ENCODE measurements around the gene FAM193B.
"Not testable (repeated sequence)": the region's sequence is repeated elsewhere in the genome, so short reads cannot be mapped to it uniquely, and the experiment has no call there.

The FAM193B gene

GRCh38 chr5:177485753-177486152, 68.6 kb downstream of the FAM193B start:
- H2BK120ac ChIP-seq (ENCODE audit: insufficient read depth, low read length, poor library complexity); H3K27ac ChIP-seq (ENCODE audit: low read depth, low read length): not testable (repeated sequence)
- WGBS (ENCODE audit: extremely low coverage, insufficient coverage, insufficient read length) = no CpG with 5 or more reads among the region's 3 CpGs

GRCh38 chr5:177484902-177485549, 69.3 kb downstream of the FAM193B start:
- Histone ChIP-seq H3K9me3 (ENCODE audit: insufficient read depth, low read depth, low read length) (no peaks in the 10 kb centered on the region), H4K91ac (ENCODE audit: low read depth, low read length) (no peak overlapping the region), H3K9ac (ENCODE audit: low read length) (no peak overlapping the region), H2AK5ac (ENCODE audit: low read length) (no peak overlapping the region), H3K4ac (ENCODE audit: low read depth, low read length) (no peak overlapping the region), H3K23ac (ENCODE audit: low read length) (no peak overlapping the region), H2BK12ac (ENCODE audit: low read length) (no peak overlapping the region), H2BK120ac (ENCODE audit: insufficient read depth, low read length, poor library complexity) (no peak overlapping the region), H3K4me1 (ENCODE audit: control insufficient read depth in 1 of 2, insufficient read depth in 2 of 2, low read length in 2 of 2) (no peaks in the 10 kb centered on the region), H4K8ac (ENCODE audit: low read depth, low read length) (peak overlapping the region; percentile 14), H3K27ac (ENCODE audit: low read depth, low read length) (no peak overlapping the region), H2BK5ac (ENCODE audit: low read depth, low read length, poor library complexity) (no peak overlapping the region), H3K79me2 (ENCODE audit: control insufficient read depth, insufficient read depth, low read length, poor library complexity) (no peaks in the 10 kb centered on the region), H3K27me3 (ENCODE audit: insufficient read depth, low read length) (no peaks in the 10 kb centered on the region), H3K18ac (ENCODE audit: low read length) (no peak overlapping the region), H3K14ac (ENCODE audit: low read length) (no peak overlapping the region), H3K79me1 (ENCODE audit: low read length) (no peaks in the 10 kb centered on the region), H3K4me3 (ENCODE audit: low read depth, low read length) (no peak overlapping the region), H3K4me2 (ENCODE audit: low read length) (no peak overlapping the region), H2AFZ (ENCODE audit: insufficient read depth, low read length, poor library complexity) (no peak overlapping the region), H4K12ac (ENCODE audit: low read depth, low read length) (no peak overlapping the region), H3K36me3 (ENCODE audit: control insufficient read depth in 1 of 2, insufficient read depth in 2 of 2, low read length in 2 of 2) (peaks cover 77 to 80% of the 10 kb centered on the region in 2 experiments)
- no CpG with 5 or more reads among the region's 13 CpGs for WGBS (ENCODE audit: extremely low coverage, insufficient coverage, insufficient read length)
- no peak for DNase-seq

More at GRCh38 chr5:177485753-177486152, 68.6 kb downstream of the FAM193B start:
- not testable (repeated sequence) for H2AK5ac ChIP-seq (ENCODE audit: low read length); H4K12ac ChIP-seq (ENCODE audit: low read depth, low read length); H3K23ac ChIP-seq (ENCODE audit: low read length); H3K14ac ChIP-seq (ENCODE audit: low read length); H3K9me3 ChIP-seq (ENCODE audit: insufficient read depth, low read depth, low read length); H2BK5ac ChIP-seq (ENCODE audit: low read depth, low read length, poor library complexity); H3K79me2 ChIP-seq (ENCODE audit: control insufficient read depth, insufficient read depth, low read length, poor library complexity); H3K4me2 ChIP-seq (ENCODE audit: low read length); H4K91ac ChIP-seq (ENCODE audit: low read depth, low read length); H4K8ac ChIP-seq (ENCODE audit: low read depth, low read length); H2BK12ac ChIP-seq (ENCODE audit: low read length); H3K27me3 ChIP-seq (ENCODE audit: insufficient read depth, low read length); H3K79me1 ChIP-seq (ENCODE audit: low read length); H2AFZ ChIP-seq (ENCODE audit: insufficient read depth, low read length, poor library complexity); H3K4me1 ChIP-seq (ENCODE audit: control insufficient read depth in 1 of 2, insufficient read depth in 2 of 2, low read length in 2 of 2); H3K4ac ChIP-seq (ENCODE audit: low read depth, low read length); H3K9ac ChIP-seq (ENCODE audit: low read length); H3K18ac ChIP-seq (ENCODE audit: low read length); DNase-seq; H3K4me3 ChIP-seq (ENCODE audit: low read depth, low read length)
- H3K36me3 ChIP-seq (ENCODE audit: control insufficient read depth in 1 of 2, insufficient read depth in 2 of 2, low read length in 2 of 2) = peaks cover 85 to 88% of the 10 kb centered on the region in 2 experiments

GRCh38 chr5:177483994-177484901, 70.1 kb downstream of the FAM193B start:
- peaks cover 0 to 3% of the 10 kb centered on the region in 2 experiments for H3K4me1 ChIP-seq (ENCODE audit: control insufficient read depth in 1 of 2, insufficient read depth in 2 of 2, low read length in 2 of 2)
- no peak overlapping the region for H2AFZ ChIP-seq (ENCODE audit: insufficient read depth, low read length, poor library complexity)
- H3K9ac ChIP-seq (ENCODE audit: low read length) = no peak overlapping the region
- no peak overlapping the region for H3K27ac ChIP-seq (ENCODE audit: low read depth, low read length)
- WGBS (ENCODE audit: extremely low coverage, insufficient coverage, insufficient read length) = no CpG with 5 or more reads among the region's 22 CpGs
- H2BK120ac ChIP-seq (ENCODE audit: insufficient read depth, low read length, poor library complexity) = no peak overlapping the region
- H4K12ac ChIP-seq (ENCODE audit: low read depth, low read length) = peak overlapping the region; percentile 12
- no peak overlapping the region for H3K14ac ChIP-seq (ENCODE audit: low read length)
- no peak overlapping the region for H3K4me2 ChIP-seq (ENCODE audit: low read length)
- no peak overlapping the region for H4K91ac ChIP-seq (ENCODE audit: low read depth, low read length)
- H3K23ac ChIP-seq (ENCODE audit: low read length) = no peak overlapping the region
- no peak overlapping the region for H2AK5ac ChIP-seq (ENCODE audit: low read length)
- peaks cover 70 to 75% of the 10 kb centered on the region in 2 experiments for H3K36me3 ChIP-seq (ENCODE audit: control insufficient read depth in 1 of 2, insufficient read depth in 2 of 2, low read length in 2 of 2)
- H3K4me3 ChIP-seq (ENCODE audit: low read depth, low read length) = no peak overlapping the region
- no peak overlapping the region for H2BK5ac ChIP-seq (ENCODE audit: low read depth, low read length, poor library complexity)
- peak overlapping the region; percentile 14 for H4K8ac ChIP-seq (ENCODE audit: low read depth, low read length)
- no peak for DNase-seq
- no peak overlapping the region for H3K4ac ChIP-seq (ENCODE audit: low read depth, low read length)
- no peak overlapping the region for H2BK12ac ChIP-seq (ENCODE audit: low read length)
- H3K9me3 ChIP-seq (ENCODE audit: insufficient read depth, low read depth, low read length) = no peaks in the 10 kb centered on the region
- H3K27me3 ChIP-seq (ENCODE audit: insufficient read depth, low read length) = no peaks in the 10 kb centered on the region
- H3K18ac ChIP-seq (ENCODE audit: low read length) = no peak overlapping the region
- H3K79me2 ChIP-seq (ENCODE audit: control insufficient read depth, insufficient read depth, low read length, poor library complexity) = no peaks in the 10 kb centered on the region
- H3K79me1 ChIP-seq (ENCODE audit: low read length) = no peaks in the 10 kb centered on the region

GRCh38 chr5:177483042-177483441, 71.3 kb downstream of the FAM193B start:
- H3K9ac ChIP-seq (ENCODE audit: low read length) = no peak overlapping the region
- no peak overlapping the region for H4K8ac ChIP-seq (ENCODE audit: low read depth, low read length)
- no peaks in the 10 kb centered on the region for H3K79me2 ChIP-seq (ENCODE audit: control insufficient read depth, insufficient read depth, low read length, poor library complexity)
- H3K4ac ChIP-seq (ENCODE audit: low read depth, low read length) = no peak overlapping the region
- H3K23ac ChIP-seq (ENCODE audit: low read length) = no peak overlapping the region
- no peak overlapping the region for H3K18ac ChIP-seq (ENCODE audit: low read length)
- no peak overlapping the region for H2BK12ac ChIP-seq (ENCODE audit: low read length)
- no peak for DNase-seq
- H4K12ac ChIP-seq (ENCODE audit: low read depth, low read length) = peak overlapping the region; percentile 48
- no peaks in the 10 kb centered on the region for H3K9me3 ChIP-seq (ENCODE audit: insufficient read depth, low read depth, low read length)
- H3K4me1 ChIP-seq (ENCODE audit: control insufficient read depth in 1 of 2, insufficient read depth in 2 of 2, low read length in 2 of 2) = peaks cover 0 to 4% of the 10 kb centered on the region in 2 experiments
- H3K4me3 ChIP-seq (ENCODE audit: low read depth, low read length) = no peak overlapping the region
- H2BK120ac ChIP-seq (ENCODE audit: insufficient read depth, low read length, poor library complexity) = no peak overlapping the region
- no peaks in the 10 kb centered on the region for H3K79me1 ChIP-seq (ENCODE audit: low read length)
- H3K4me2 ChIP-seq (ENCODE audit: low read length) = no peak overlapping the region
- no peak overlapping the region for H3K14ac ChIP-seq (ENCODE audit: low read length)
- H3K27me3 ChIP-seq (ENCODE audit: insufficient read depth, low read length) = no peaks in the 10 kb centered on the region
- no CpG with 5 or more reads among the region's 9 CpGs for WGBS (ENCODE audit: extremely low coverage, insufficient coverage, insufficient read length)
- no peak overlapping the region for H2BK5ac ChIP-seq (ENCODE audit: low read depth, low read length, poor library complexity)
- no peak overlapping the region for H2AK5ac ChIP-seq (ENCODE audit: low read length)
- no peak overlapping the region for H2AFZ ChIP-seq (ENCODE audit: insufficient read depth, low read length, poor library complexity)
- H4K91ac ChIP-seq (ENCODE audit: low read depth, low read length) = no peak overlapping the region
- H3K36me3 ChIP-seq (ENCODE audit: control insufficient read depth in 1 of 2, insufficient read depth in 2 of 2, low read length in 2 of 2) = peaks cover 58 to 65% of the 10 kb centered on the region in 2 experiments
- H3K27ac ChIP-seq (ENCODE audit: low read depth, low read length) = no peak overlapping the region
